Neutrophil (primary cell): ENCODE measurements around the gene ADAMTSL4.
"Not testable (repeated sequence)": the region's sequence is repeated elsewhere in the genome, so short reads cannot be mapped to it uniquely, and the experiment has no call there.

Source experiments
- H3K27ac ChIP-seq: fragments of 200-600 bp; sonication (generic); 2 replicates; pipeline ENCODE4 v1.5.1; 2016; ENCODE audit warnings: mild to moderate bottlenecking, moderate library complexity
- H3K27me3 ChIP-seq: fragments of 200-600 bp; sonication (generic); 2 replicates; pipeline ENCODE4 v1.6.0; 2016; ENCODE audit warnings: mild to moderate bottlenecking
- H3K36me3 ChIP-seq: fragments of 200-600 bp; sonication (generic); 2 replicates; pipeline ENCODE4 v1.5.1; 2017
- H3K4me1 ChIP-seq, 2 experiments: fragments of 200-600 bp in 1 of 2; sonication (generic) in 1 of 2; 1 replicate in 1 of 2; 2 replicates in 1 of 2; pipeline versions ENCODE4 v1.5.1 to v1.6.1; 2013 to 2016; ENCODE audit warnings: low read depth in 1 of 2, low read length in 1 of 2, mild to moderate bottlenecking in 1 of 2, moderate library complexity in 1 of 2; ENCODE audit not compliant: control insufficient read depth in 1 of 2, insufficient read depth in 1 of 2
- H3K4me3 ChIP-seq, 2 experiments: fragments of 200-600 bp in 1 of 2; sonication (generic) in 1 of 2; 1 replicate in 1 of 2; 2 replicates in 1 of 2; pipeline ENCODE4 v1.5.1; 2013 to 2016; ENCODE audit warnings: low read depth in 1 of 2, low read length in 1 of 2, mild to moderate bottlenecking in 1 of 2, moderate library complexity in 1 of 2
- H3K9me3 ChIP-seq: fragments of 200-600 bp; sonication (generic); 2 replicates; pipeline ENCODE4 v1.5.1; 2016
- CTCF ChIP-seq: fragments of 200-600 bp; sonication (generic); IDR thresholded peaks from 2 replicates; pipeline ENCODE4 v1.5.1; 2016; ENCODE audit warnings: antibody characterized with exemption

Gene ADAMTSL4

GRCh38 chr1:150596095-150596892 lies 47.1 kb downstream of the ADAMTSL4 start:
- Histone ChIP-seq H3K36me3 (peaks cover 11% of the 10 kb centered on the region), H3K4me1 (peaks cover 35 to 44% of the 10 kb centered on the region in 2 experiments), H3K9me3 (no peaks in the 10 kb centered on the region), H3K27me3 (no peaks in the 10 kb centered on the region), H3K27ac (peak overlapping the region; percentile 69), H3K4me3 (no peak overlapping the region)
- TF ChIP-seq CTCF: no peak

- TF ChIP-seq CTCF: no peak
- Histone ChIP-seq H3K36me3 (peaks cover 11% of the 10 kb centered on the region), H3K4me1 (peaks cover 39 to 40% of the 10 kb centered on the region in 2 experiments), H3K4me3 (no peak overlapping the region), H3K27me3 (no peaks in the 10 kb centered on the region), H3K9me3 (no peaks in the 10 kb centered on the region), H3K27ac (peak overlapping the region; percentile 69)
These were observed 47.8 kb downstream of the ADAMTSL4 start for GRCh38 chr1:150596976-150597375.

- H3K27me3 ChIP-seq, H3K9me3 ChIP-seq, H3K4me3 ChIP-seq, H3K27ac ChIP-seq: not testable (repeated sequence)
- Histone ChIP-seq H3K4me1 (peaks cover 27 to 29% of the 10 kb centered on the region in 2 experiments), H3K36me3 (peaks cover 11% of the 10 kb centered on the region)
These were observed 49.1 kb downstream of the ADAMTSL4 start for GRCh38 chr1:150598346-150598745.

GRCh38 chr1:150601540-150601939 lies 52.3 kb downstream of the ADAMTSL4 start:
- H3K27me3 ChIP-seq: no peaks in the 10 kb centered on the region
- TF ChIP-seq CTCF: no peak
- H3K4me3 ChIP-seq: no peak overlapping the region
- no peaks in the 10 kb centered on the region for H3K9me3 ChIP-seq
- peaks cover 31 to 36% of the 10 kb centered on the region in 2 experiments for H3K4me1 ChIP-seq
- H3K27ac ChIP-seq: peak overlapping the region; percentile 46
- peaks cover 11% of the 10 kb centered on the region for H3K36me3 ChIP-seq

GRCh38 chr1:150602372-150602771 lies 53.2 kb downstream of the ADAMTSL4 start:
- not testable (repeated sequence) for H3K9me3 ChIP-seq, H3K27me3 ChIP-seq, H3K4me3 ChIP-seq, H3K27ac ChIP-seq
- H3K4me1 ChIP-seq: peaks cover 30 to 36% of the 10 kb centered on the region in 2 experiments
- H3K36me3 ChIP-seq: peaks cover 11% of the 10 kb centered on the region

GRCh38 chr1:150603711-150604110 lies 54.5 kb downstream of the ADAMTSL4 start:
- Histone ChIP-seq H3K27ac (peak overlapping the region; percentile 80), H3K4me3 (no peak overlapping the region), H3K4me1 (peaks cover 40 to 42% of the 10 kb centered on the region in 2 experiments), H3K27me3 (no peaks in the 10 kb centered on the region), H3K9me3 (no peaks in the 10 kb centered on the region), H3K36me3 (peaks cover 11% of the 10 kb centered on the region)
- TF ChIP-seq CTCF: no peak
